AG04450 (cell line): ENCODE results near the gene PTPRE. TPM values are rescaled to one million over a fixed set of nuclear protein-coding genes. Genes with fewer than 3 reads are reported as not detected.
A peak's percentile ranks its signal among the peaks of the same experiment; 100 is the strongest.

Experiments used
- CTCF ChIA-PET: fragments of 300-600, 350-600 bp; formaldehyde crosslinking; extraction: SDS; loops from one replicate; lab custom pipeline; 2022; ENCODE audit warnings: antibody characterized with exemption, inconsistent platforms; lab: Charles Lee
- POLR2A ChIA-PET: fragments of 350-600 bp; formaldehyde crosslinking; extraction: SDS; loops from one replicate; lab custom pipeline; 2021; ENCODE audit warnings: antibody characterized with exemption, inconsistent platforms; lab: Yijun Ruan, JAX
- DNase-seq: peaks from one replicate; pipeline ENCODE4 v3.0.0-alpha.2; 2011; ENCODE audit warnings: low read depth, low spot score
- H3K27ac ChIP-seq: one replicate; pipeline ENCODE4 v1.5.1; 2012; ENCODE audit warnings: low read depth, low read length, control low read depth
- H3K27me3 ChIP-seq: one replicate; pipeline ENCODE4 v1.6.0; 2012; ENCODE audit warnings: low read length; ENCODE audit not compliant: control insufficient read depth, insufficient read depth
- H3K4me3 ChIP-seq: 2 replicates; pipeline ENCODE4 v1.5.1; 2011; ENCODE audit warnings: mild to moderate bottlenecking, low read depth, low read length, control low read depth
- H3K9me3 ChIP-seq: 2 replicates; pipeline ENCODE4 v1.5.1; 2012; ENCODE audit warnings: low read length; ENCODE audit not compliant: control insufficient read depth, insufficient read depth
- polyA plus RNA-seq: library from polyadenylated mRNA; depleted of rRNA; stranded (reverse); fragments of >200 nt; gene quantifications from 2 replicates; pipeline ENCODE4 v1.2.3, GENCODE V29; 2011
- TF ChIP-seq, protein P1 (sequence below): IDR thresholded peaks from 2 replicates; pipeline ENCODE4 v1.5.1; 2011; ENCODE audit warnings: low read depth, low read length, control low read depth, inconsistent platforms

PTPRE gene
- polyA plus RNA-seq, 1 experiment, result 0.38 TPM

DNA sequence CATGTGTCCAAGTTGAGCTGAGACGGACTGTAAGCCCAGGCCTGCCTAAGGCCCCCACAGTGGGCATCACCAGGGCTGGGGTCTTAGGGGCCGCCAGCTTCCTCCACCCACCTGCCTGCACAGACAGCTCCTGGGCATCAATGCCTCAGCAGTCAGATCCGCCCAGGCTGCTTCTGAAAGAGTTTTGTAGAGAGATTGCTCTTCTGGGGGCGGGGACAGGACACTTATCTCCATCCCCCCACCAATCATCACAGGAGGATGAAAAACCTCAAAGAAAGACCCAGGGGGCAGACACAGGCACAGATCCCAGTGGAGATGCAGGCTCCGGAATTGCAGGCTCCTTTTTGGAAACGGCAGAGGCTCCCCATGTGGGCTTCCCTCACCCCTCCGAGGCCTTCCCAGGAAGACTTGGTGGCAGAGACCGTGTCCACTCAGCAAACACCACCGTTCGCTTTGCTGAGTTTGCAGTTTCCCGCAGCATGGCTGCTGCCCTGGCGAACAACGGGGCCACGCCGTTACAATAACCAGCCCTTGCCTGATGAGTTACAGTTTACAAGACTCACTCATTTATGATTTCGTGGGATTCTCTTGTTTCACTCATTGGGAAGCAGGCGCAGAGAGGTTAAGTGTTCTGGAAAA lies 122.9 kb downstream of the PTPRE start:
- TF ChIP-seq, protein P1, sequence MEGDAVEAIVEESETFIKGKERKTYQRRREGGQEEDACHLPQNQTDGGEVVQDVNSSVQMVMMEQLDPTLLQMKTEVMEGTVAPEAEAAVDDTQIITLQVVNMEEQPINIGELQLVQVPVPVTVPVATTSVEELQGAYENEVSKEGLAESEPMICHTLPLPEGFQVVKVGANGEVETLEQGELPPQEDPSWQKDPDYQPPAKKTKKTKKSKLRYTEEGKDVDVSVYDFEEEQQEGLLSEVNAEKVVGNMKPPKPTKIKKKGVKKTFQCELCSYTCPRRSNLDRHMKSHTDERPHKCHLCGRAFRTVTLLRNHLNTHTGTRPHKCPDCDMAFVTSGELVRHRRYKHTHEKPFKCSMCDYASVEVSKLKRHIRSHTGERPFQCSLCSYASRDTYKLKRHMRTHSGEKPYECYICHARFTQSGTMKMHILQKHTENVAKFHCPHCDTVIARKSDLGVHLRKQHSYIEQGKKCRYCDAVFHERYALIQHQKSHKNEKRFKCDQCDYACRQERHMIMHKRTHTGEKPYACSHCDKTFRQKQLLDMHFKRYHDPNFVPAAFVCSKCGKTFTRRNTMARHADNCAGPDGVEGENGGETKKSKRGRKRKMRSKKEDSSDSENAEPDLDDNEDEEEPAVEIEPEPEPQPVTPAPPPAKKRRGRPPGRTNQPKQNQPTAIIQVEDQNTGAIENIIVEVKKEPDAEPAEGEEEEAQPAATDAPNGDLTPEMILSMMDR, result no peak
- Histone ChIP-seq H3K9me3 (no peaks in the 10 kb centered on the region), H3K27ac (no peak overlapping the region), H3K4me3 (no peak overlapping the region), H3K27me3 (peaks cover 3% of the 10 kb centered on the region)
- DNase-seq, result no peak
- POLR2A ChIA-PET, result no interaction called here
- CTCF ChIA-PET, result no interaction called here

- DNase-seq, result no peak
- ChIA-PET POLR2A (no interaction called here), CTCF (no interaction called here)
Observed at GRCh38 chr10:128030498-128031072, 123.7 kb downstream of the PTPRE start.

GRCh38 chr10:128031216-128031615 lies 124.3 kb downstream of the PTPRE start:
- TF ChIP-seq, protein P1, result no peak
- peaks cover 3% of the 10 kb centered on the region for H3K27me3 ChIP-seq
- no peak overlapping the region for H3K4me3 ChIP-seq
- DNase-seq, result no peak
- ChIA-PET CTCF (no interaction called here), POLR2A (no interaction called here)
- no peaks in the 10 kb centered on the region for H3K9me3 ChIP-seq
- H3K27ac ChIP-seq, result no peak overlapping the region

More at GRCh38 chr10:128030498-128031072, 123.7 kb downstream of the PTPRE start:
- TF ChIP-seq, protein P1, result no peak
- Histone ChIP-seq H3K4me3 (no peak overlapping the region), H3K27me3 (peaks cover 3% of the 10 kb centered on the region), H3K27ac (no peak overlapping the region), H3K9me3 (no peaks in the 10 kb centered on the region)

GRCh38 chr10:128032466-128032865 lies 125.6 kb downstream of the PTPRE start:
- H3K27ac ChIP-seq, result no peak overlapping the region
- H3K4me3 ChIP-seq, result no peak overlapping the region
- TF ChIP-seq, protein P1, result no peak
- H3K9me3 ChIP-seq, result no peaks in the 10 kb centered on the region
- H3K27me3 ChIP-seq, result no peaks in the 10 kb centered on the region
- ChIA-PET POLR2A (no interaction called here), CTCF (interaction anchor here (1.2 kb wide), 1 partner anchor 36 kb away, joined by 7 read pairs; no protein-coding TSS in a partner anchor)
- no peak for DNase-seq

- DNase-seq, result no peak
- no peaks in the 10 kb centered on the region for H3K9me3 ChIP-seq
- H3K27ac ChIP-seq, result no peak overlapping the region
- POLR2A ChIA-PET, result no interaction called here
- CTCF ChIA-PET, result interaction anchor here (0.7 to 3.2 kb wide), 18 partner anchors 8 to 560 kb away, joined by 3 to 53 read pairs (median 4); no protein-coding TSS in a partner anchor
- TF ChIP-seq, protein P1, result peak; percentile 67
- H3K27me3 ChIP-seq, result no peaks in the 10 kb centered on the region
- H3K4me3 ChIP-seq, result no peak overlapping the region
Observed at GRCh38 chr10:128035557-128035973, 128.7 kb downstream of the PTPRE start.
